ENCODE data around the gene MYO9B.

DNA sequence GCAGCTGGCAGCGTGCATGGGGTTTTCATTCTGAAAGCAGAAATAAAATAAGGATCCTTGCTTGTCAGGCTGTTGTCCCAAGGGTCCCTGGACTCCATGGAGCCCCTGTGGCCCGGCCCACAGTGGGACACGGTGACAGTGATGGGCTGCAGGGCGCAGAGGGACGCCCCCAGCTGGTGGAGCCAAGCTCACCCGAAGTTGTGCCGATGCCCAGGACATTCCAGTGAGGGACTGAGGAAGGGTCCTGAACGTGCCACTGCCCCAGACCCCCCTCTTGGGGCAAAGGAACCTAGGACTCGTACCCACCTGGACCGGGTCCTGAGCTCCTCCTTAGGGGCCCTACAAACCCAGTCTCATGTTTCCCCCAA, 35.0 kb downstream of the MYO9B start:
- TF ChIP-seq TCF7L2 (IDR thresholded peaks at IDR 0.05; ENCODE audit: low read depth, low read length) (no peak), POLR2AphosphoS5 (IDR thresholded peaks at IDR 0.05; ENCODE audit: low read depth, low read length) (no peak)
- TF ChIP-seq, protein P1, sequence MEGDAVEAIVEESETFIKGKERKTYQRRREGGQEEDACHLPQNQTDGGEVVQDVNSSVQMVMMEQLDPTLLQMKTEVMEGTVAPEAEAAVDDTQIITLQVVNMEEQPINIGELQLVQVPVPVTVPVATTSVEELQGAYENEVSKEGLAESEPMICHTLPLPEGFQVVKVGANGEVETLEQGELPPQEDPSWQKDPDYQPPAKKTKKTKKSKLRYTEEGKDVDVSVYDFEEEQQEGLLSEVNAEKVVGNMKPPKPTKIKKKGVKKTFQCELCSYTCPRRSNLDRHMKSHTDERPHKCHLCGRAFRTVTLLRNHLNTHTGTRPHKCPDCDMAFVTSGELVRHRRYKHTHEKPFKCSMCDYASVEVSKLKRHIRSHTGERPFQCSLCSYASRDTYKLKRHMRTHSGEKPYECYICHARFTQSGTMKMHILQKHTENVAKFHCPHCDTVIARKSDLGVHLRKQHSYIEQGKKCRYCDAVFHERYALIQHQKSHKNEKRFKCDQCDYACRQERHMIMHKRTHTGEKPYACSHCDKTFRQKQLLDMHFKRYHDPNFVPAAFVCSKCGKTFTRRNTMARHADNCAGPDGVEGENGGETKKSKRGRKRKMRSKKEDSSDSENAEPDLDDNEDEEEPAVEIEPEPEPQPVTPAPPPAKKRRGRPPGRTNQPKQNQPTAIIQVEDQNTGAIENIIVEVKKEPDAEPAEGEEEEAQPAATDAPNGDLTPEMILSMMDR (IDR thresholded peaks at IDR 0.05): no peak
- TF ChIP-seq, protein P2, sequence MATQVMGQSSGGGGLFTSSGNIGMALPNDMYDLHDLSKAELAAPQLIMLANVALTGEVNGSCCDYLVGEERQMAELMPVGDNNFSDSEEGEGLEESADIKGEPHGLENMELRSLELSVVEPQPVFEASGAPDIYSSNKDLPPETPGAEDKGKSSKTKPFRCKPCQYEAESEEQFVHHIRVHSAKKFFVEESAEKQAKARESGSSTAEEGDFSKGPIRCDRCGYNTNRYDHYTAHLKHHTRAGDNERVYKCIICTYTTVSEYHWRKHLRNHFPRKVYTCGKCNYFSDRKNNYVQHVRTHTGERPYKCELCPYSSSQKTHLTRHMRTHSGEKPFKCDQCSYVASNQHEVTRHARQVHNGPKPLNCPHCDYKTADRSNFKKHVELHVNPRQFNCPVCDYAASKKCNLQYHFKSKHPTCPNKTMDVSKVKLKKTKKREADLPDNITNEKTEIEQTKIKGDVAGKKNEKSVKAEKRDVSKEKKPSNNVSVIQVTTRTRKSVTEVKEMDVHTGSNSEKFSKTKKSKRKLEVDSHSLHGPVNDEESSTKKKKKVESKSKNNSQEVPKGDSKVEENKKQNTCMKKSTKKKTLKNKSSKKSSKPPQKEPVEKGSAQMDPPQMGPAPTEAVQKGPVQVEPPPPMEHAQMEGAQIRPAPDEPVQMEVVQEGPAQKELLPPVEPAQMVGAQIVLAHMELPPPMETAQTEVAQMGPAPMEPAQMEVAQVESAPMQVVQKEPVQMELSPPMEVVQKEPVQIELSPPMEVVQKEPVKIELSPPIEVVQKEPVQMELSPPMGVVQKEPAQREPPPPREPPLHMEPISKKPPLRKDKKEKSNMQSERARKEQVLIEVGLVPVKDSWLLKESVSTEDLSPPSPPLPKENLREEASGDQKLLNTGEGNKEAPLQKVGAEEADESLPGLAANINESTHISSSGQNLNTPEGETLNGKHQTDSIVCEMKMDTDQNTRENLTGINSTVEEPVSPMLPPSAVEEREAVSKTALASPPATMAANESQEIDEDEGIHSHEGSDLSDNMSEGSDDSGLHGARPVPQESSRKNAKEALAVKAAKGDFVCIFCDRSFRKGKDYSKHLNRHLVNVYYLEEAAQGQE (IDR thresholded peaks at IDR 0.05; ENCODE audit: insufficient read depth in 1 of 2, low read depth in 2 of 2, low read length in 1 of 2): no peak

All from Panc1 (cell line).